ENCODE results near the gene RPS28. TPM values are rescaled to one million over a fixed set of nuclear protein-coding genes. Genes with fewer than 3 reads are reported as not detected.

RPS28 gene
- total RNA-seq, 1 experiment from 2014 or later = 1,301 TPM

GRCh38 chr19:8361921-8362793, 40.9 kb downstream of the RPS28 start:
- intact Hi-C loops (cut with micrococcal nuclease; ENCODE audit: unreplicated experiment) = no loop called here

GRCh38 chr19:8363803-8364771, 42.8 kb downstream of the RPS28 start, which contains the start of gene ANGPTL4:
Gene ANGPTL4 (plus strand): TSS chr19:8364155. CDS start chr19:8364322, 167 bp downstream.
- no peaks in the 10 kb centered on the region for H3K9me3 ChIP-seq (ENCODE audit: low read depth, low read length, poor library complexity, severe bottlenecking)
- peaks cover 6% of the 10 kb centered on the region for H3K27me3 ChIP-seq (replicated peaks; ENCODE audit: insufficient read depth, low read depth, low read length, poor library complexity)
- H3K4me1 ChIP-seq (ENCODE audit: insufficient read depth, low read length, poor library complexity, severe bottlenecking) = peaks cover 36% of the 10 kb centered on the region
- ChIA-PET CTCF (interaction anchor here (0.9 kb wide), 1 partner anchor 11 kb away, joined by 3 read pairs; no protein-coding TSS in a partner anchor), POLR2A (ENCODE audit: low non-redundant PET) (no interaction called here)
- H3K36me3 ChIP-seq (ENCODE audit: insufficient read depth, low read length, poor library complexity, severe bottlenecking) = no peaks in the 10 kb centered on the region
- intact Hi-C loops (cut with micrococcal nuclease; ENCODE audit: unreplicated experiment) = no loop called here
- peak within 1 kb of the TSS; percentile 38 for H3K27ac ChIP-seq (ENCODE audit: low read depth, low read length, poor library complexity, severe bottlenecking)
- DNase-seq (ENCODE audit: low spot score) = peak; percentile 83
- TF ChIP-seq EZH2 (IDR thresholded peaks at IDR 0.05; ENCODE audit: borderline replicate concordance, low read depth, low read length, poor library complexity, severe bottlenecking) = no peak
- no peak for TF ChIP-seq CTCF (conservative IDR thresholded peaks at IDR 0.05; ENCODE audit: low read depth, low read length)
- no TSS peak for BruUV-seq (replicated peaks)
- peak within 1 kb of the TSS; percentile 50 for H3K4me3 ChIP-seq (ENCODE audit: low read depth, low read length, poor library complexity, severe bottlenecking)

More at GRCh38 chr19:8361921-8362793, 40.9 kb downstream of the RPS28 start:
- Histone ChIP-seq H3K4me1 (ENCODE audit: insufficient read depth, low read length, poor library complexity, severe bottlenecking) (peaks cover 23% of the 10 kb centered on the region), H3K9me3 (ENCODE audit: low read depth, low read length, poor library complexity, severe bottlenecking) (no peaks in the 10 kb centered on the region), H3K36me3 (ENCODE audit: insufficient read depth, low read length, poor library complexity, severe bottlenecking) (no peaks in the 10 kb centered on the region), H3K4me3 (ENCODE audit: low read depth, low read length, poor library complexity, severe bottlenecking) (no peak overlapping the region), H3K27me3 (replicated peaks; ENCODE audit: insufficient read depth, low read depth, low read length, poor library complexity) (peaks cover 6% of the 10 kb centered on the region), H3K27ac (ENCODE audit: low read depth, low read length, poor library complexity, severe bottlenecking) (peak overlapping the region; percentile 49)
- DNase-seq (ENCODE audit: low spot score) = peak; percentile 92
- POLR2A ChIA-PET (ENCODE audit: low non-redundant PET) = no interaction called here
- TF ChIP-seq EZH2 (IDR thresholded peaks at IDR 0.05; ENCODE audit: borderline replicate concordance, low read depth, low read length, poor library complexity, severe bottlenecking) (no peak), CTCF (conservative IDR thresholded peaks at IDR 0.05; ENCODE audit: low read depth, low read length) (no peak)
- no TSS peak for BruUV-seq (replicated peaks)
- CTCF ChIA-PET = interaction anchor here (0.5 kb wide), 1 partner anchor 18 kb away, joined by 5 read pairs; no protein-coding TSS in a partner anchor

GRCh38 chr19:8366121-8366581, 44.9 kb downstream of the RPS28 start:
- no peak overlapping the region for H3K4me3 ChIP-seq (ENCODE audit: low read depth, low read length, poor library complexity, severe bottlenecking)
- H3K4me1 ChIP-seq (ENCODE audit: insufficient read depth, low read length, poor library complexity, severe bottlenecking) = peaks cover 36% of the 10 kb centered on the region
- H3K9me3 ChIP-seq (ENCODE audit: low read depth, low read length, poor library complexity, severe bottlenecking) = no peaks in the 10 kb centered on the region
- H3K36me3 ChIP-seq (ENCODE audit: insufficient read depth, low read length, poor library complexity, severe bottlenecking) = no peaks in the 10 kb centered on the region
- CTCF ChIA-PET = interaction anchor here (0.8 kb wide), 1 partner anchor 51 kb away, joined by 8 read pairs; no protein-coding TSS in a partner anchor
- BruUV-seq (replicated peaks) = no TSS peak
- TF ChIP-seq CTCF (conservative IDR thresholded peaks at IDR 0.05; ENCODE audit: low read depth, low read length) = no peak
- TF ChIP-seq EZH2 (IDR thresholded peaks at IDR 0.05; ENCODE audit: borderline replicate concordance, low read depth, low read length, poor library complexity, severe bottlenecking) = no peak
- peaks cover 6% of the 10 kb centered on the region for H3K27me3 ChIP-seq (replicated peaks; ENCODE audit: insufficient read depth, low read depth, low read length, poor library complexity)
- POLR2A ChIA-PET (ENCODE audit: low non-redundant PET) = interaction anchor here (0.6 kb wide), 1 partner anchor 12 kb away, joined by 3 read pairs; no protein-coding TSS in a partner anchor
- intact Hi-C loops (cut with micrococcal nuclease; ENCODE audit: unreplicated experiment) = no loop called here
- DNase-seq (ENCODE audit: low spot score) = no peak
- H3K27ac ChIP-seq (ENCODE audit: low read depth, low read length, poor library complexity, severe bottlenecking) = no peak overlapping the region
